A549 (cell line): Measurements from ENCODE around the gene TESPA1. TPM values are rescaled to one million over a fixed set of nuclear protein-coding genes. Genes with fewer than 3 reads are reported as not detected.

Source experiments
- ATAC-seq, 2 experiments: fragments of 200-7000 bp in 1 of 2; fragments of >200 bp in 1 of 2; cut with Nextera tagmentation in 1 of 2; cut with Tn5 transposase in 1 of 2; 3 replicates each; pipeline versions ENCODE4 v1.8.0 to v1.9.1; 2018 to 2020; ENCODE audit warnings: mild to moderate bottlenecking in 1 of 2, moderate library complexity in 1 of 2
- CTCF ChIA-PET: fragments of 300-600 bp; sonication (Branson Sonifier 250); formaldehyde crosslinking; extraction: SDS; loops from one replicate; lab custom pipeline; 2021; ENCODE audit warnings: antibody characterized with exemption, inconsistent platforms; lab: Yijun Ruan, JAX
- POLR2A ChIA-PET: fragments of 350-600 bp; formaldehyde crosslinking; extraction: SDS; loops from one replicate; lab custom pipeline; 2021; ENCODE audit warnings: antibody characterized with exemption, inconsistent platforms; lab: Yijun Ruan, JAX
- DNase-seq, 2 experiments: peaks; one replicate each; pipeline versions ENCODE4 v3.0.0 to v3.0.0-alpha.2; 2011 to 2016; ENCODE audit warnings: low read depth in 1 of 2, low spot score in 1 of 2
- FAIRE-seq: peaks from 2 replicates; lab custom pipeline; 2011; peaks lifted over from hg19 to GRCh38; lab: Jason Lieb, UNC
- H3K27ac ChIP-seq, 2 experiments: fragments of >200 bp; sonication (Bioruptor Twin); formaldehyde crosslinking; 3 replicates each; pipeline ENCODE4 v1.5.1; 2016 to 2017
- H3K4me1 ChIP-seq: fragments of >200 bp; sonication (Bioruptor Twin); formaldehyde crosslinking; 3 replicates; pipeline ENCODE4 v1.6.1; 2016
- H3K4me2 ChIP-seq: fragments of >200 bp; sonication (Bioruptor Twin); formaldehyde crosslinking; 3 replicates; pipeline ENCODE4 v1.6.1; 2016
- H3K4me3 ChIP-seq: fragments of >200 bp; sonication (Bioruptor Twin); formaldehyde crosslinking; 3 replicates; pipeline ENCODE4 v1.5.1; 2016
- H3K9me3 ChIP-seq: fragments of >200 bp; sonication (Bioruptor Twin); formaldehyde crosslinking; 3 replicates; pipeline ENCODE4 v1.6.1; 2016
- ATOH8 ChIP-seq: fragments of 250-450 bp; sonication (Bioruptor Pico); IDR thresholded peaks from 2 replicates; pipeline ENCODE4 v1.5.0; 2020; ENCODE audit warnings: low read depth, mild to moderate bottlenecking, moderate library complexity
- BCL3 ChIP-seq: fragments of >200 bp; sonication (Bioruptor Twin); formaldehyde crosslinking; IDR thresholded peaks from 3 replicates; pipeline ENCODE4 v1.6.1; 2016
- BHLHE40 ChIP-seq: IDR thresholded peaks from 2 replicates; pipeline ENCODE4 v1.6.1; 2012; ENCODE audit warnings: low read depth, low read length, inconsistent platforms
- CEBPB ChIP-seq, 2 experiments: fragments of >200 bp in 1 of 2; sonication (Bioruptor Twin) in 1 of 2; formaldehyde crosslinking in 1 of 2; IDR thresholded peaks; 2 replicates each; pipeline ENCODE4 v1.6.1; 2012 to 2016
- CHD4 ChIP-seq: fragments of 200-600 bp; sonication (generic); IDR thresholded peaks from 2 replicates; pipeline ENCODE4 v1.6.1; 2016; ENCODE audit warnings: antibody characterized with exemption, mild to moderate bottlenecking, borderline replicate concordance
- CTCF ChIP-seq: fragments of >200 bp; sonication (Bioruptor Twin); formaldehyde crosslinking; IDR thresholded peaks from 3 replicates; pipeline ENCODE4 v1.5.1; 2016
- FOXS1 ChIP-seq: fragments of 250-450 bp; sonication (Bioruptor Pico); IDR thresholded peaks from 2 replicates; pipeline ENCODE4 v1.5.0; 2020; ENCODE audit warnings: mild to moderate bottlenecking, moderate library complexity
- HES2 ChIP-seq: fragments of >200 bp; sonication (Bioruptor Twin); formaldehyde crosslinking; IDR thresholded peaks from 2 replicates; pipeline ENCODE4 v1.6.1; 2016
- HEYL ChIP-seq: fragments of 250-450 bp; sonication (Bioruptor Pico); IDR thresholded peaks from 2 replicates; pipeline ENCODE4 v1.8.0; 2021; ENCODE audit warnings: mild to moderate bottlenecking, moderate library complexity
- HMGXB4 ChIP-seq: fragments of 250-450 bp; sonication (Bioruptor Pico); IDR thresholded peaks from 2 replicates; pipeline ENCODE4 v1.5.0; 2021; ENCODE audit warnings: mild to moderate bottlenecking, moderate library complexity, borderline replicate concordance
- JUNB ChIP-seq: fragments of >200 bp; sonication (Bioruptor Twin); formaldehyde crosslinking; IDR thresholded peaks from 2 replicates; pipeline ENCODE4 v1.6.1; 2016
- KDM5A ChIP-seq: fragments of 200-600 bp; sonication (generic); IDR thresholded peaks from 2 replicates; pipeline ENCODE4 v1.6.1; 2016; ENCODE audit warnings: antibody characterized with exemption, mild to moderate bottlenecking
- MAFK ChIP-seq: fragments of 450-650 bp; IDR thresholded peaks from 2 replicates; pipeline ENCODE4 v1.6.1; 2014; ENCODE audit not compliant: partially characterized antibody
- MAX ChIP-seq: IDR thresholded peaks from 2 replicates; pipeline ENCODE4 v1.6.1; 2012
- NPAS2 ChIP-seq: fragments of 250-450 bp; sonication (Bioruptor Pico); IDR thresholded peaks from 2 replicates; pipeline ENCODE4 v1.8.0; 2022; ENCODE audit warnings: mild to moderate bottlenecking, moderate library complexity, borderline replicate concordance
- PHF8 ChIP-seq: fragments of 200-600 bp; sonication (generic); IDR thresholded peaks from 2 replicates; pipeline ENCODE4 v1.6.1; 2016; ENCODE audit warnings: low read depth, mild to moderate bottlenecking, antibody characterized with exemption, moderate library complexity, borderline replicate concordance
- POLR2A ChIP-seq: IDR thresholded peaks from 2 replicates; pipeline ENCODE4 v1.6.1; 2012; ENCODE audit warnings: mild to moderate bottlenecking, low read length
- RAD21 ChIP-seq, 2 experiments: fragments of >200 bp in 1 of 2; sonication (Bioruptor Twin) in 1 of 2; formaldehyde crosslinking in 1 of 2; IDR thresholded peaks in 1 of 2; conservative IDR thresholded peaks in 1 of 2; 2 replicates in 1 of 2; 3 replicates in 1 of 2; pipeline ENCODE4 v1.6.1; 2012 to 2018; ENCODE audit warnings: inconsistent platforms in 1 of 2
- RARB ChIP-seq: fragments of 250-450 bp; sonication (Bioruptor Pico); IDR thresholded peaks from 2 replicates; pipeline ENCODE4 v1.8.0; 2021; ENCODE audit warnings: mild to moderate bottlenecking, moderate library complexity
- RNF2 ChIP-seq: fragments of 200-600 bp; sonication (generic); IDR thresholded peaks from 2 replicates; pipeline ENCODE4 v1.6.1; 2016; ENCODE audit warnings: low read depth, mild to moderate bottlenecking, antibody characterized with exemption, moderate library complexity, borderline replicate concordance
- SREBF2 ChIP-seq: fragments of 450-650 bp; IDR thresholded peaks from 2 replicates; pipeline ENCODE4 v1.6.1; 2014; ENCODE audit warnings: mild to moderate bottlenecking, moderate library complexity
- WGBS: methylation state at CpG from one replicate; pipeline ENCODE4 v1.1.6; 2017; ENCODE audit errors: missing lambda C conversion rate; 5-methylcytosine and 5-hydroxymethylcytosine counted together
- polyA plus RNA-seq, 4 experiments: library from polyadenylated mRNA; depleted of rRNA in 3 of 4; stranded (reverse); fragments of >200 nt; fragmentation: RNase III in 1 of 4; extraction: RNeasy Plus Mini Kit Qiagen cat#74134 plus additional on column Dnase treatment in 1 of 4; gene quantifications; 2 replicates in 3 of 4; 3 replicates in 1 of 4; pipeline ENCODE4 v1.2.3, GENCODE V29; 2011 to 2017

The TESPA1 gene
- polyA plus RNA-seq, 2 of the 4 experiments (the other 2 are of a cell fraction): not detected

GRCh38 chr12:54949073-54949711 lies 35.4 kb downstream of the TESPA1 start:
- no peak for ATAC-seq
- H3K4me2 ChIP-seq: no peak overlapping the region
- H3K27ac ChIP-seq: no peak overlapping the region
- ChIA-PET CTCF (interaction anchor here (1.3 kb wide), 1 partner anchor 13 kb away, joined by 3 read pairs; no protein-coding TSS in a partner anchor), POLR2A (no interaction called here)
- DNase-seq: no peak
- H3K4me1 ChIP-seq: no peaks in the 10 kb centered on the region
- 36% methylated on average over 2 of the region's 2 CpGs for WGBS
- FAIRE-seq: no peak
- TF ChIP-seq POLR2A (no peak), CEBPB (IDR thresholded peaks at IDR 0.05) (no peak), RNF2 (no peak), NPAS2 (no peak), KDM5A (no peak), CTCF (no peak), BHLHE40 (no peak)
- no peaks in the 10 kb centered on the region for H3K9me3 ChIP-seq
- no peak overlapping the region for H3K4me3 ChIP-seq

GRCh38 chr12:54948171-54948570 lies 36.4 kb downstream of the TESPA1 start:
- no peak for TF ChIP-seq HEYL
- TF ChIP-seq SREBF2: no peak
- no peak for TF ChIP-seq BCL3
- no peak for TF ChIP-seq RARB (CRISPR knock-in tag)
- no peak for TF ChIP-seq RNF2
- TF ChIP-seq ATOH8 (CRISPR knock-in tag): no peak
- no peak for TF ChIP-seq RAD21 (conservative IDR thresholded peaks at IDR 0.05 in 1 of 2, IDR thresholded peaks at IDR 0.05 in 1 of 2)
- no peak for TF ChIP-seq FOXS1 (CRISPR knock-in tag)
- TF ChIP-seq PHF8: no peak
- no peak for TF ChIP-seq JUNB
- TF ChIP-seq CHD4: no peak
- TF ChIP-seq MAX: no peak
- TF ChIP-seq HES2: no peak
- TF ChIP-seq BHLHE40: no peak
- TF ChIP-seq MAFK: no peak
- TF ChIP-seq HMGXB4 (CRISPR knock-in tag): no peak
- WGBS: 12% methylated on average over 1 of the region's 1 CpG
- ATAC-seq (no peak), FAIRE-seq (no peak), DNase-seq (no peak)
- Histone ChIP-seq H3K4me3 (no peak overlapping the region), H3K4me1 (no peaks in the 10 kb centered on the region), H3K27ac (no peak overlapping the region), H3K9me3 (no peaks in the 10 kb centered on the region), H3K4me2 (no peak overlapping the region)
- POLR2A ChIA-PET: no interaction called here
- CTCF ChIA-PET: interaction anchor here (1.3 kb wide), 1 partner anchor 14 kb away, joined by 3 read pairs; no protein-coding TSS in a partner anchor
